Kidney (tissue), 14 donors: Measurements from ENCODE around the gene PACSIN2. TPM values are rescaled to one million over a fixed set of nuclear protein-coding genes. Genes with fewer than 3 reads are reported as not detected.
"Not testable (repeated sequence)": the region's sequence is repeated elsewhere in the genome, so short reads cannot be mapped to it uniquely, and the experiment has no call there.

Experiments used
- DNase-seq, 5 donors: peaks; one replicate each; pipeline ENCODE4 v3.0.0-alpha.2; 2013 to 2020
- FAIRE-seq: peaks from 2 replicates; lab custom pipeline; 2012; peaks lifted over from hg19 to GRCh38; lab: Jason Lieb, UNC
- H3K27ac ChIP-seq, 2 donors: one replicate each; pipeline ENCODE4 v1.7.0; 2013; ENCODE audit warnings: low read depth in 2 of 2, low read length in 2 of 2, inconsistent platforms in 1 of 2
- H3K27me3 ChIP-seq: one replicate; pipeline ENCODE4 v1.7.1; 2013; ENCODE audit warnings: low read length, inconsistent platforms; ENCODE audit not compliant: control insufficient read depth, insufficient read depth
- H3K36me3 ChIP-seq, 3 donors: one replicate each; pipeline versions ENCODE4 v1.7.0 to v1.7.1; 2013; ENCODE audit warnings: low read length in 3 of 3, control low read depth in 1 of 3, inconsistent platforms in 1 of 3; ENCODE audit not compliant: insufficient read depth in 3 of 3, control insufficient read depth in 2 of 3
- H3K4me1 ChIP-seq, 3 donors: one replicate each; pipeline versions ENCODE4 v1.7.0 to v1.7.1; 2013; ENCODE audit warnings: low read length in 3 of 3, inconsistent platforms in 1 of 3, low read depth in 1 of 3; ENCODE audit not compliant: control insufficient read depth in 2 of 3, insufficient read depth in 2 of 3
- H3K4me3 ChIP-seq, 3 donors: one replicate each; pipeline versions ENCODE4 v1.7.0 to v1.8.1; 2013; ENCODE audit warnings: low read length in 3 of 3, control low read depth in 1 of 3, inconsistent platforms in 1 of 3
- H3K9ac ChIP-seq, 3 donors: one replicate each; pipeline versions ENCODE4 v1.7.0 to v1.7.1; 2013; ENCODE audit warnings: low read length in 3 of 3, control low read depth in 1 of 3, inconsistent platforms in 1 of 3
- H3K9me3 ChIP-seq, 3 donors: one replicate each; pipeline versions ENCODE4 v1.7.0 to v1.7.1; 2013; ENCODE audit warnings: low read length in 3 of 3, control low read depth in 1 of 3, inconsistent platforms in 1 of 3; ENCODE audit not compliant: control insufficient read depth in 2 of 3, insufficient read depth in 1 of 3
- intact Hi-C: fragments of 100-400 bp; cut with DNase I; formaldehyde crosslinking; loops from one replicate; pipeline ENCODE4 v1.11.1; 2022
- polyA plus RNA-seq: library from polyadenylated mRNA; stranded (reverse); fragments of 350-450 nt; fragmentation: Illumina TruSeq; extraction: RNeasy Lipid Tissue Mini Kit (QIAGEN cat#74804); gene quantifications from one replicate; pipeline ENCODE4 v1.2.3, GENCODE V29; 2014; ENCODE audit warnings: low read depth, low replicate concordance; ENCODE audit not compliant: insufficient read depth
- total RNA-seq: library from RNA; stranded (reverse); fragmentation: NEBNext Ultra II Directional; extraction: Animal tissue kit (Norgen Biotek cat#: 25700); gene quantifications from one replicate; pipeline ENCODE4 v1.2.1, GENCODE V29; 2021
- TF ChIP-seq, protein P1 (sequence below): IDR thresholded peaks from 3 replicates; pipeline ENCODE4 v1.5.1; 2012; ENCODE audit warnings: mild to moderate bottlenecking, moderate library complexity, borderline replicate concordance; ENCODE audit not compliant: insufficient read depth; ENCODE audit errors: extremely low read depth
- donor health status: control.
- donor health status: control.
- donor health status: control.
- donor health status: control.
- donor health status: control.
- donor health status: DM: yes; HTN: yes; CAD: no.
- donor health status: Normal renal cell carcinoma (clear cell type).

The PACSIN2 gene
- total and polyA plus RNA-seq, 2 donors from 2014 or later, result 56.3 to 105 TPM

DNA sequence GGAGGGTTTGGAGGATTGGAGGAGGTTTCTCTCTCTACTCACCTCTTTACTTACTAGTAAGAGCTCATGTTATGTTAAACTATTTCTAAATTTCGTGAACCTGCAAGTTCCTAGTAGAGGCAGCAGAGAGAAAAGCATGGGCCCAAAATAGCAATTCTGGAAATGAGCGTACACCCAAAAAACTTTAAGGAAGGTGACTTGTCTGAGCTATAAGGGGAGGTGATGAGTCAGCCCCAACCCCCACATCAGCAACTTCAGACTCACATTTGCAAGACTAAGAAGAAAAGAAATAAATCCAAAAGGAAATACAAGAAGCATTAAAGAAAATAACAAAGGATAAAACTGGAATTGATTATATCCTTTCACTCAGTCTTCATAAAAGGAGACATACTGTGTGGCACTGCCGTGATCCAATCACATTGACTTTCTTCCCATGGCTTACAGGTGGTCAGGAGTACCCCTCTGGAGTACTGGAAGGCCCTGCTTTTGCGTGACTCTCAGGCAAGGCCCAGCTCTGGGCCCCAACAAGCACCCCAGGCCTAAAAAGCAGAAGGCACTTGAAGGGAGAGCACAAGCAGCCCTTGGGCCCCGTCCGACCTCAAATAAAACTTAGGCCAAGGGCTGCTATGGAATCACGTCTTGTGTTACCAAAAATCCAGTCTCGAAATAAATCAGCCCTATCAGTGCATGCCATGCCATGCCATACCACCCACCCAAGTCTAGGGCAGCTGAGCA, 14.3 kb downstream of the PACSIN2 start:
- Histone ChIP-seq H3K9ac (no peak overlapping the region), H3K36me3 (no peaks in the 10 kb centered on the region), H3K9me3 (no peaks in the 10 kb centered on the region), H3K4me3 (no peak overlapping the region), H3K27me3 (no peaks in the 10 kb centered on the region), H3K4me1 (peaks cover 0 to 34% (median 10%) of the 10 kb centered on the region in 3 donors), H3K27ac (no peak overlapping the region)
- intact Hi-C loops, result no loop called here
- DNase-seq (no peak), FAIRE-seq (no peak)
- TF ChIP-seq, protein P1, sequence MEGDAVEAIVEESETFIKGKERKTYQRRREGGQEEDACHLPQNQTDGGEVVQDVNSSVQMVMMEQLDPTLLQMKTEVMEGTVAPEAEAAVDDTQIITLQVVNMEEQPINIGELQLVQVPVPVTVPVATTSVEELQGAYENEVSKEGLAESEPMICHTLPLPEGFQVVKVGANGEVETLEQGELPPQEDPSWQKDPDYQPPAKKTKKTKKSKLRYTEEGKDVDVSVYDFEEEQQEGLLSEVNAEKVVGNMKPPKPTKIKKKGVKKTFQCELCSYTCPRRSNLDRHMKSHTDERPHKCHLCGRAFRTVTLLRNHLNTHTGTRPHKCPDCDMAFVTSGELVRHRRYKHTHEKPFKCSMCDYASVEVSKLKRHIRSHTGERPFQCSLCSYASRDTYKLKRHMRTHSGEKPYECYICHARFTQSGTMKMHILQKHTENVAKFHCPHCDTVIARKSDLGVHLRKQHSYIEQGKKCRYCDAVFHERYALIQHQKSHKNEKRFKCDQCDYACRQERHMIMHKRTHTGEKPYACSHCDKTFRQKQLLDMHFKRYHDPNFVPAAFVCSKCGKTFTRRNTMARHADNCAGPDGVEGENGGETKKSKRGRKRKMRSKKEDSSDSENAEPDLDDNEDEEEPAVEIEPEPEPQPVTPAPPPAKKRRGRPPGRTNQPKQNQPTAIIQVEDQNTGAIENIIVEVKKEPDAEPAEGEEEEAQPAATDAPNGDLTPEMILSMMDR, result no peak

DNA sequence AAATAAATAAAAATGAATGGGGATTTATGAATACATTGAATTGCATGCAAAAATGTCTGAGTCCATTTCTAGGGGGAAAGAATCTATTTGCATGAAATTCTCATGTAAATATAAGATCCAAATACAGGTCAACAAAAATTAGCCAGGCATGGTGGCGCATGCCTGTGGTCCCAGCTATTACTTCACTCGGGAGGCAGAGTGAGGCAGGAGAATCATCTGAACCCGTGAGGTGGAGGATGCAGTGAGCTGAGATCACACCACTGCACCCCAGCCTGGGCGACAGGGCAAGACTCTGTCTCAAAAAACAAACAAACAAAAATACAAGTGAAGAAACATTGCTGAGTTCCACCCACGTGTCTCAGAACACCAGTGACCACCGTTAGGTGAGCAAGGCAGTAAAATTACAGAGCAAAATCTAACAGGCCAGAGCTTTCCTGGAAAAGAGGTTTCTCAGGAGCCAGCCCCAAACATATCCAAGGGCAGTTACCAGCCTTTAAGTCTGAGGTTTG, 17.3 kb downstream of the PACSIN2 start:
- intact Hi-C loops, result no loop called here
- DNase-seq (no peak), FAIRE-seq (no peak)
- Histone ChIP-seq H3K9me3 (no peaks in the 10 kb centered on the region), H3K36me3 (no peaks in the 10 kb centered on the region), H3K27ac (no peak overlapping the region), H3K4me1 (peaks cover 0 to 42% (median 25%) of the 10 kb centered on the region in 3 donors), H3K9ac (no peak overlapping the region), H3K4me3 (no peak overlapping the region), H3K27me3 (no peaks in the 10 kb centered on the region)
- TF ChIP-seq, protein P1, result no peak

- peak overlapping the region in 1 of 2 donors; percentile 37 for H3K27ac ChIP-seq
- DNase-seq, result no peak
- intact Hi-C loops, result no loop called here
- no peak overlapping the region for H3K9ac ChIP-seq
- FAIRE-seq, result no peak
- H3K9me3 ChIP-seq, result no peaks in the 10 kb centered on the region
- no peak overlapping the region for H3K4me3 ChIP-seq
- H3K27me3 ChIP-seq, result no peaks in the 10 kb centered on the region
- H3K36me3 ChIP-seq, result no peaks in the 10 kb centered on the region
- H3K4me1 ChIP-seq, result peaks cover 0 to 34% (median 18%) of the 10 kb centered on the region in 3 donors
- TF ChIP-seq, protein P1, result no peak
These were observed 18.1 kb downstream of the PACSIN2 start for GRCh38 chr22:42996646-42997365.

DNA sequence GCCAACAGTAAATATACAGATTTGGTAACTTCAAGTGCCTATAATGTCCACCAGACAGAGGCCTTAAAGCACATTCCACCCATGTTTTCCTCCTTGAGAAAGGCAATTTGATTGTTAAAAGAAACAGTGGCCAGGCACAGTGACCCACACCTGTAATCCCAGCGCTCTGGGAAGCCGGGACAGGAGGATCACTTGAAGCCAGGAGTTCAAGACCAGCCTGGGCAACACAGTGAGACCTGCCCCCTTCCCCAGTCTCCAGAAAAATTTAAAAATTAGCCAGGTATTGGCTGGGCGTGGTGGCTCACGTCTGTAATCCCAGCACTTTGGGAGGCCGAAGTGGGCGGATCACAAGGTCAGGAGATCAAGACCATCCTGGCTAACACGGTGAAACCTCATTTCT, 19.3 kb downstream of the PACSIN2 start:
- H3K36me3 ChIP-seq, H3K27me3 ChIP-seq, DNase-seq, H3K9me3 ChIP-seq, intact Hi-C loops, FAIRE-seq: not testable (repeated sequence)
- Histone ChIP-seq H3K4me1 (peaks cover 0 to 27% (median 16%) of the 10 kb centered on the region in 3 donors), H3K27ac (peak overlapping the region; percentile 12 to 92), H3K4me3 (peak overlapping the region in 1 of 3 donors; percentile 2), H3K9ac (peak overlapping the region in 1 of 3 donors; percentile 3)
